Fibroblast of lung (primary cell): ENCODE measurements around the gene ATG101.

Source experiments
- EZH2 ChIP-seq: IDR thresholded peaks from 2 replicates; pipeline ENCODE4 v1.5.1; 2012; ENCODE audit warnings: low read length, control low read depth, mild to moderate bottlenecking; ENCODE audit errors: missing control alignments
- TF ChIP-seq, protein P1 (sequence below), 2 donors: IDR thresholded peaks in 1 of 2; conservative IDR thresholded peaks in 1 of 2; 1 replicate in 1 of 2; 2 replicates in 1 of 2; pipeline ENCODE4 v1.5.1; 2011 to 2012; ENCODE audit warnings: low read length in 2 of 2, control low read depth in 1 of 2, inconsistent platforms in 1 of 2, low read depth in 1 of 2, mild to moderate bottlenecking in 1 of 2

DNA sequence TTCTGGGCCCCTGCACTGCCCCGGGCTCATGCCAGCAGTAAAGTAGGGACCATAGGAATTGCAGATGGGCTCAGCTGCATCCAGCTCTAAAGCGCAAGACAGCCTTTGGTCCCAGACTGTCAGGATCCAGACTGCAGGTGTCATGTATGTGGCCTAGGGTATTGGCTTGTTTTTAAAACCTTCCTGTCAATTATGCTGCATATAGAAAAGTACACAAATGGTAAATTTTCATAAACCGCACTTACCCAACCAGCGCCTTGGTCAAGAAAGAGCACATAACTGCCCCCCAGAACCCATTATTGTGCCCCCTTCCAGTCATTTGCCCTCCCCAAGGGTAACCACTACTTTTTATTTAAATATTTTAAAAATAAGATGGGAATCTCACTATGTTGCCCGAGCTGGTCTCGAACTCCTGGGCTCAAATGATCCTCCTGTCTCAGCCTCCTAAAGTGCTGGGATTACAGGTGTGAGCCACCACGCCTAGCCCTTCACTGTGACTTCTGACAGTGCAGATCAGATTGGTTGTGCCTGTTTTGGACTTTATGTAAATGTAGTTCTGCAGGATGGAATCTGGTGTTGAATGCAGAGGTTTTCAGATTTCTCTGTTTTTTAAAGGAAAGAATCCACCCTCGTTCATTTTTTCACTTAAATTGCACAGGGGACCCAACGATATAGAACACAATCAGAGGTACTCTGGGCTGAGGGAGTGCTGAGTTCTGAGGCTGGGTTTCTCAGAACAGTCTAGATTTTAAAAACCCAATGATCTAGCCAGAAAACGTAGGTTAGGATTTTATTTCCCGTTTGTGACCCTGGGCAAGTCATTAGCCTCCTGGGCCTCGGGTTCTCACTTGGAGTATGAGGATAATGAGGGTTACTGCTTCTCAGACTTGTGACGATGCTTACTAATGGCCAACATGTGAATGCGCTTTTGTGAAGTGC is 11.9 kb upstream of the ATG101 start:
- TF ChIP-seq, protein P1, sequence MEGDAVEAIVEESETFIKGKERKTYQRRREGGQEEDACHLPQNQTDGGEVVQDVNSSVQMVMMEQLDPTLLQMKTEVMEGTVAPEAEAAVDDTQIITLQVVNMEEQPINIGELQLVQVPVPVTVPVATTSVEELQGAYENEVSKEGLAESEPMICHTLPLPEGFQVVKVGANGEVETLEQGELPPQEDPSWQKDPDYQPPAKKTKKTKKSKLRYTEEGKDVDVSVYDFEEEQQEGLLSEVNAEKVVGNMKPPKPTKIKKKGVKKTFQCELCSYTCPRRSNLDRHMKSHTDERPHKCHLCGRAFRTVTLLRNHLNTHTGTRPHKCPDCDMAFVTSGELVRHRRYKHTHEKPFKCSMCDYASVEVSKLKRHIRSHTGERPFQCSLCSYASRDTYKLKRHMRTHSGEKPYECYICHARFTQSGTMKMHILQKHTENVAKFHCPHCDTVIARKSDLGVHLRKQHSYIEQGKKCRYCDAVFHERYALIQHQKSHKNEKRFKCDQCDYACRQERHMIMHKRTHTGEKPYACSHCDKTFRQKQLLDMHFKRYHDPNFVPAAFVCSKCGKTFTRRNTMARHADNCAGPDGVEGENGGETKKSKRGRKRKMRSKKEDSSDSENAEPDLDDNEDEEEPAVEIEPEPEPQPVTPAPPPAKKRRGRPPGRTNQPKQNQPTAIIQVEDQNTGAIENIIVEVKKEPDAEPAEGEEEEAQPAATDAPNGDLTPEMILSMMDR (conservative IDR thresholded peaks at IDR 0.05 in 1 of 2, IDR thresholded peaks at IDR 0.05 in 1 of 2; ENCODE audit: low read depth in 1 of 2, low read length in 2 of 2), result no peak
- TF ChIP-seq EZH2, result no peak
